Mesenteric fat pad (tissue), 1 donor: Measurements from ENCODE around the gene SEPTIN5. TPM values are rescaled to one million over a fixed set of nuclear protein-coding genes. Genes with fewer than 3 reads are reported as not detected.
A peak's percentile ranks its signal among the peaks of the same experiment; 100 is the strongest.

Source experiments
- DNase-seq: peaks from one replicate; pipeline ENCODE4 v3.0.0-alpha.2; 2020; ENCODE audit warnings: low spot score
- total RNA-seq: library from RNA; stranded (reverse); fragmentation: NEBNext Ultra II Directional; extraction: Animal tissue kit (Norgen Biotek cat#: 25700); gene quantifications from one replicate; pipeline ENCODE4 v1.2.1, GENCODE V29; 2021
- donor health status: DM: yes; HTN: yes; CAD: no.

The SEPTIN5 gene
- total RNA-seq, 1 donor from 2014 or later: 7.0 TPM

- DNase-seq: peak; percentile 57
Measured at GRCh38 chr22:19704355-19705015, 9.8 kb upstream of the SEPTIN5 start.

DNA sequence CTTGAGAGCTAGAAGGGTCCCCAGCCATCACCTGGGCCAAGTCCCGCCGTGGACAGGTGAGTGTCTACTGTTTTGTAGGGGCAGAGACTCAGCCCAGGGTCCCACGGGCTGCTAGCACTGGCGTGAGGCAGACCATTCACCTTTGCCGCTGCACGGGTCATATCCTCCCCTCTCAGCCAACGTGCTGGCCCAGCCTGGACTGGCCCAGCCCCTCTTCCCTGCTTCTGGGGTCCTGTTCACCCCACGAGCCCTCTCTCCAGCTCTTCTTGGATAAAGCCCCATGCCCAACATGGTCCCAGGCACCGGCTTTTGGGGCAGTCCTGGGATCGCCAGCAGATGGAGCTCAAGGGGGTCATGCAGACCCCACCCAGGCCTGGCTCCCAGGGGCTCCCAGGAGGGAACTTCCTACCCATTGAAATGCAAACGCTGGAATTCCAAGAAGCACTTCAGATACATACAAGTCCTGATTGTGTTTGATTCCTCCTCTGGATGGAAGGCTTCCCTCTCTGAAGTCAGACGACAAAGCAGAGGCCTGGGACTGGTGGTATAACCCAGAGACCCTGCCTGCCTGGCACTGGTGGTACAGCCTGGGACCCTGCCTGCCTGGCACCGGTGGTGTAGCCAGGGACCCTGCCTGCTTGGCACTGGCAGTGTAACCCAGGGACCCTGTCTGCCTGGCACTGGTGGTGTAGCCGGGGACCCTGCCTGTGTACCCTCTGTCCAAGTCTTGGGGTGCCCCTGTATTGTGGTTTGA, 8.9 kb upstream of the SEPTIN5 start:
- DNase-seq: peak; percentile 69

GRCh38 chr22:19706661-19707151, 7.6 kb upstream of the SEPTIN5 start:
- no peak for DNase-seq

GRCh38 chr22:19707347-19708290, 6.7 kb upstream of the SEPTIN5 start:
- DNase-seq: no peak

GRCh38 chr22:19708321-19709011, 5.8 kb upstream of the SEPTIN5 start:
- no peak for DNase-seq

DNA sequence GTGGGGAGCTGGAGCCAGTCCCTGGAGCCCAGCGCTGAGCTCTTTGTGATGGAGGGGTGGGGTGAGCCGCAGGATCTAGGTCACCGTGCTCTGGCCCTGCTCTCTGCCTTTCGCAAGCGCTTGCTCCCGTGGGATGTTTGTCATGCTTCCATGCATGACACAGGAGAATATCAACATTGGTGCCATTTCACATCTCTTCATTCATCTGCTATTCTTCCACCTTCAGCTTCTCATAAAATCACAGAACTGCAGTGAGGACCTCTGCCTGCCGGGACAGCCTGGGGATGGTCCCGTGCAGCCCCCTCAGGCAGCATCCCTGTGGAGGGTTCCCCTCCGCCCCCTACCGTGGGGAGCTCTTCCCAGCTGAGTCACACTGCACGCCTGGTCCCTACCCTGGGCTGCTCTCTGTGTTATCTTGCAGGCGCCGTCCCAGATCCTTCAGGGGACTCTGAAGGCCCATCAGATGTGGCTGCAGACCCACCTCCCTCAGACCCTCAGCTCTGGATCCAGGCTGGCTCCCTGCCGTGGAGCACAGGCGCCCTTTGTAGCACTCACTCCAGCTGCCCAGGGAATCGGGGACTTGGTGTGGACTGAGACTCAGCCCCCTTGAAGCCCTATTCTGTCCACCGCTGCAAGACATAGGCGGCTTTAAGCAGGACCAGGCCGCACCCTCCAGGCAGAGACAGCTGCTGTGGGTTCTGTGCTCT, 5.1 kb upstream of the SEPTIN5 start:
- no peak for DNase-seq

GRCh38 chr22:19710020-19710768, 4.1 kb upstream of the SEPTIN5 start:
- no peak for DNase-seq

- DNase-seq: no peak
Measured at GRCh38 chr22:19710769-19711106, 3.6 kb upstream of the SEPTIN5 start.

GRCh38 chr22:19713245-19713644, 1.1 kb upstream of the SEPTIN5 start:
- DNase-seq: no peak

DNA sequence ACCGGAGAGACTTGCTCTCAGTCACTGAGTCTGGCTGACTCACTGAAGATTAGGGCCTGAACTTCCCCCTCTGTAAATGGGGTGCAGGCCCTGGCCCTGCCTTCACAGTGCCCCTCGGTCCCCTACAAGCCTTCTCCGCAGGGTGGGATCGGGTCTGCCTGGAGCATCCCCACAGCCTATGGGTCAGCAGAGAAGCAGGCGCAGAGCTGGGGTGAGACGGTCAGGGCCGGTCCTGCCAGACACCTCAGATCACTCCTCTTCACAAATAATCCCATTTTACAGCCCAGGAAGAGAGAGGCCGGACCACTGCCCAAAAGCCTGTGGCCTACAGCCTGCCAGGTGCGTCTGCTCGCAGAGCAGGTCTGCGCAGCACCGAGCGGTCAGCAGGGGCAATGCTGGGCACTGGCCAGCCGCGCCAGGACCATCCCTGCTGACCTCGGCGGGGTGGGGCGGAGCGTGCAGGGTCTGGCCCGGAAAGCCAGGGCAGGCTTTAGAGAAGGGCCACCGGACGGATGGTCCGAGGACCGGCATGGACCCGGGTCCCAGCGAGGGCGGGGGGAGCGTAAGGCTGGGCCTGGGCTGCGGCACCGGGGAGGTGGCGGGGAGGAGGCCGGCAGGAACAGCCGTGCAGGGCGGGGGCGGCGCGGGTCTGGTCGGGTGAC, 522 bp upstream of the SEPTIN5 start:
- no peak for DNase-seq

- no peak for DNase-seq
Measured at GRCh38 chr22:19715188-19715930, 1.1 kb downstream of the SEPTIN5 start.

GRCh38 chr22:19716041-19716828, 1.9 kb downstream of the SEPTIN5 start:
- DNase-seq: no peak

GRCh38 chr22:19716829-19717105, 2.5 kb downstream of the SEPTIN5 start:
- DNase-seq: no peak

DNA sequence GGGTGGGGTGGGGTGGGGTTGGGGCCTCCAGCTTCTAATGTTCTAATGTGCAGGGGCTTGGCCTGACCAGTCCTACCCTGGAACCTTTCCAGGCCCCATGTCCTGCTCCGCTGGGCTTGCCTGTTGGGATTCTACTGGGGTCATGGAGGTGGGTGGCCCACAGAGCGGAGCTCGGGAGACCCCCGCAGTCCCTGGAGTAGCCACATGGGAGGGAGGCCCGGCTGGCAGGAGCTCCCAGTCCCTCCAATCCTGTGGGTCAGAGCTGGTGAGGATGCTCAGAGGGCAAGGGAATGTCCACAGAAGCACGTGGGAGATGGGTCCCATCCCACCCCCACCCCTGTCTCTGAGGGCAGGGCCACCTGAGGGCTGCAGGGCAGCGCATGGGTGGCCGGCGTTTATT, 2.9 kb downstream of the SEPTIN5 start:
- no peak for DNase-seq

DNA sequence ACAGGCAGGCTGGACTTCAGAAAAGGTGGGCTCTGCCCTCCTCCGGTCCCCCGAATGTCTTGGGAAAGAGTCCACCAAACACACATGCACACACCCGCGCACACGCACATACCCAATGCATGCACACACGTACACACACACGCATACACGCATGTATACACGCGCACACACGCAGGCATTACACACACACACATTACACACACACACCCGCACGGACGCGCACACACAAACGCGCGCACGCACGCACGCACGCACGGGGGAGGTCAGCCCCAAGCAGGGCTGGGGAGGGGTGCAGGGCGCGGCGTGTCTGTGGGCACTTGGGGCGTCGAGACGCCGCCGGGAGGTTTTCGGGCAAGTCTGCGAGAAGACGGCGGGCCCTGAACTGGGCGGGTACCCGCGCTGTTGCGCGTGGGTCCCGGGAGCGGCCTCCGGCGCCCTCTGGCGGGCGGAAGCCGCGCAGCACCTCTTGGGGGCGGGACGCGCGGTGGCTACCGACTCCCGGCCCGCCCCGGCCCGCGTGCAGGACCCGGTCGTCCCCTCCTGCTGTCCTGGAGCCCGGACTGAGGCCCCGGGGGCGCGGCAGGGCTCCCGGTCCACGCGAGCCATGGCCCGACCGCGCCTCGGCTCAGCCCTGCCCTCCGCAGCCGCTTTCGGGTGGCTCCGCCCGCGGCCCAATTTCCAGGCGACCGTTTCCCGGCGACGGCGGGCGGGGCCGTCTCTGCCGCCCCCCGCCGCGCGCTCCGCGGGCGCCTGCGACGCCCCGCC, 3.6 kb downstream of the SEPTIN5 start:
- DNase-seq: peak; percentile 94

- DNase-seq: no peak
Measured at GRCh38 chr22:19718456-19719049, 4.2 kb downstream of the SEPTIN5 start.

DNA sequence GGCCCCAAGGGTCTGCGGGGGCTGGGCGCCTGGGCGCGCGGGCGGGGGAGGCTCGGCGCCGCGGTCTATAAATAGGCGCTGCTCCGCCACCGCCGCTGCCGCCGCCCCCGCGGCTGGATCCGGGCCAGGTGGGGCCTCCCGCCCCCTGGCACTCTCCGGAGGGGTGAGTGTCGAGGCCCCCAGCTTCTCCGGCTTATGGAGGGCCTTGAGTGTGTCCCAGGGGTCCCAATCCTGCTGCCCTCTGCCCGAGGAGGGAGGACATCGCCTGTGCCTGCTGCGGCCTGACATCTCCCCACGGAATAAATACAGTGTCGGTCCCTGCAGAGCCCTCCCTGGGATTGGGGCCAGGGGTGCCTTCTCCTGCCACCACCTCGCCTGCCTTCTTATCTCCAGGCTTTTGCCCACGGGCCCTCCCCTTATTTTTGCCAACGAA, 4.8 kb downstream of the SEPTIN5 start:
- DNase-seq: no peak
